ENCODE measurements around the gene STOML2. TPM values are rescaled to one million over a fixed set of nuclear protein-coding genes. Genes with fewer than 3 reads are reported as not detected.

The STOML2 gene
- total RNA-seq, 1 experiment from 2014 or later = 214 TPM

DNA sequence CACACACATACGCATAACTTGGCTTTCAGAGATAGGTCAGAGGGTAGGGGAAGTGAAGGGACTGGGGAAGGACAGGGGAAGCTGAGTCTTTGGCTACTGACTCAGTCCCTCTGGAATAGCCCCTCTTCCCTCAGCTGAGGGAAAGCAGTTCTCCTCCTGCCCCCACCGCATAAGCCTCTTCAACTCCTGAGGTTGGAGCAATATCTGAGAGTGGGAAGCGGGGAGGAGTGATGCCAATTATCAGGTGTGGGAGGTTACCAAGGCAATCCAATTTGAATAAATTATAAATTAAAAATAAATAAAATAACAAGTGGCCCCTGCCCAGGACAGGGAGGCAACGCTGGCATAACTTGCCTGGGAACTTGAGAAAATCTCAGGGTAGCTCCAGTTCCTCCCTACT, 1.7 kb upstream of the STOML2 start (continued):
- TF ChIP-seq, protein P1, sequence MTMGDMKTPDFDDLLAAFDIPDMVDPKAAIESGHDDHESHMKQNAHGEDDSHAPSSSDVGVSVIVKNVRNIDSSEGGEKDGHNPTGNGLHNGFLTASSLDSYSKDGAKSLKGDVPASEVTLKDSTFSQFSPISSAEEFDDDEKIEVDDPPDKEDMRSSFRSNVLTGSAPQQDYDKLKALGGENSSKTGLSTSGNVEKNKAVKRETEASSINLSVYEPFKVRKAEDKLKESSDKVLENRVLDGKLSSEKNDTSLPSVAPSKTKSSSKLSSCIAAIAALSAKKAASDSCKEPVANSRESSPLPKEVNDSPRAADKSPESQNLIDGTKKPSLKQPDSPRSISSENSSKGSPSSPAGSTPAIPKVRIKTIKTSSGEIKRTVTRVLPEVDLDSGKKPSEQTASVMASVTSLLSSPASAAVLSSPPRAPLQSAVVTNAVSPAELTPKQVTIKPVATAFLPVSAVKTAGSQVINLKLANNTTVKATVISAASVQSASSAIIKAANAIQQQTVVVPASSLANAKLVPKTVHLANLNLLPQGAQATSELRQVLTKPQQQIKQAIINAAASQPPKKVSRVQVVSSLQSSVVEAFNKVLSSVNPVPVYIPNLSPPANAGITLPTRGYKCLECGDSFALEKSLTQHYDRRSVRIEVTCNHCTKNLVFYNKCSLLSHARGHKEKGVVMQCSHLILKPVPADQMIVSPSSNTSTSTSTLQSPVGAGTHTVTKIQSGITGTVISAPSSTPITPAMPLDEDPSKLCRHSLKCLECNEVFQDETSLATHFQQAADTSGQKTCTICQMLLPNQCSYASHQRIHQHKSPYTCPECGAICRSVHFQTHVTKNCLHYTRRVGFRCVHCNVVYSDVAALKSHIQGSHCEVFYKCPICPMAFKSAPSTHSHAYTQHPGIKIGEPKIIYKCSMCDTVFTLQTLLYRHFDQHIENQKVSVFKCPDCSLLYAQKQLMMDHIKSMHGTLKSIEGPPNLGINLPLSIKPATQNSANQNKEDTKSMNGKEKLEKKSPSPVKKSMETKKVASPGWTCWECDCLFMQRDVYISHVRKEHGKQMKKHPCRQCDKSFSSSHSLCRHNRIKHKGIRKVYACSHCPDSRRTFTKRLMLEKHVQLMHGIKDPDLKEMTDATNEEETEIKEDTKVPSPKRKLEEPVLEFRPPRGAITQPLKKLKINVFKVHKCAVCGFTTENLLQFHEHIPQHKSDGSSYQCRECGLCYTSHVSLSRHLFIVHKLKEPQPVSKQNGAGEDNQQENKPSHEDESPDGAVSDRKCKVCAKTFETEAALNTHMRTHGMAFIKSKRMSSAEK (CRISPR knock-in tag; IDR thresholded peaks at IDR 0.05; ENCODE audit: borderline replicate concordance) = no peak
- no peak for TF ChIP-seq TP53 (CRISPR knock-in tag; IDR thresholded peaks at IDR 0.05)

DNA sequence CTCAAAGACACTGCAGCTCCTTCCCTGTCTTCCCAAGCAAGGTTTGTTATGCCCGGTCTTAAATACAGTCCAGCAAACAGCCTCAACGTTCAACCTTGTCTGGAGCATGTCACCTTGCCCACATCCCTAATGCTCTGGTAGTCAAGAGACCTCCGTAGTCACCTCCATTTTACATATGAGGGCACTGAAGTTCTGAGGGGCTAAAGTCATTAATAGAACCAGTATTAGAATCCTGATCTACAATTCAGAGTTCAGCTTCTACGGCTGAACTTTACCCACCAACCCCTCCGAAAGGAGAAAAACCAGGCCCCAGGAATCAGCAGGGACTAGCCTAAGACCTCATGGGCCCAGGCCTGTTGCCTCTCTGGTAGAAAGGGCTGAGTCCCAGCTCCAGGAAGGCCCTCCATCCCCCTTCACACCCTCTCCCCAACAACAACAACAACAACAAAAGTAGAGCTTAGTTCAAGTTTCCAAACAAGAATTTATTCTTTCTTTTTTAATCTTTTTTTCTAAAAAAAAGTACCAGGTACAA, 795 bp upstream of the STOML2 start:
- Mint-ChIP-seq H3K9me3 (no peaks in the 10 kb centered on the region), H3K36me3 (peaks cover 22% of the 10 kb centered on the region), H3K4me1 (peaks cover 16% of the 10 kb centered on the region), H3K27ac (peak overlapping the region; percentile 99), H3K4me3 (peak overlapping the region; percentile 96), H3K27me3 (ENCODE audit: low read depth) (no peaks in the 10 kb centered on the region)
- ATAC-seq (no peak), DNase-seq (ENCODE audit: low spot score) (no peak)
- CTCF ChIA-PET = interaction anchor here (0.7 to 1.8 kb wide), 14 partner anchors 8 to 554 kb away, joined by 3 to 28 read pairs (median 4); partner anchors contain the start of genes ATOSB, CCDC107, RMRP and VCP
- TF ChIP-seq TEAD4 (CRISPR knock-in tag; IDR thresholded peaks at IDR 0.05) = no peak
- no peak for TF ChIP-seq ZNF416 (CRISPR knock-in tag; IDR thresholded peaks at IDR 0.05)
- TF ChIP-seq, protein P2, sequence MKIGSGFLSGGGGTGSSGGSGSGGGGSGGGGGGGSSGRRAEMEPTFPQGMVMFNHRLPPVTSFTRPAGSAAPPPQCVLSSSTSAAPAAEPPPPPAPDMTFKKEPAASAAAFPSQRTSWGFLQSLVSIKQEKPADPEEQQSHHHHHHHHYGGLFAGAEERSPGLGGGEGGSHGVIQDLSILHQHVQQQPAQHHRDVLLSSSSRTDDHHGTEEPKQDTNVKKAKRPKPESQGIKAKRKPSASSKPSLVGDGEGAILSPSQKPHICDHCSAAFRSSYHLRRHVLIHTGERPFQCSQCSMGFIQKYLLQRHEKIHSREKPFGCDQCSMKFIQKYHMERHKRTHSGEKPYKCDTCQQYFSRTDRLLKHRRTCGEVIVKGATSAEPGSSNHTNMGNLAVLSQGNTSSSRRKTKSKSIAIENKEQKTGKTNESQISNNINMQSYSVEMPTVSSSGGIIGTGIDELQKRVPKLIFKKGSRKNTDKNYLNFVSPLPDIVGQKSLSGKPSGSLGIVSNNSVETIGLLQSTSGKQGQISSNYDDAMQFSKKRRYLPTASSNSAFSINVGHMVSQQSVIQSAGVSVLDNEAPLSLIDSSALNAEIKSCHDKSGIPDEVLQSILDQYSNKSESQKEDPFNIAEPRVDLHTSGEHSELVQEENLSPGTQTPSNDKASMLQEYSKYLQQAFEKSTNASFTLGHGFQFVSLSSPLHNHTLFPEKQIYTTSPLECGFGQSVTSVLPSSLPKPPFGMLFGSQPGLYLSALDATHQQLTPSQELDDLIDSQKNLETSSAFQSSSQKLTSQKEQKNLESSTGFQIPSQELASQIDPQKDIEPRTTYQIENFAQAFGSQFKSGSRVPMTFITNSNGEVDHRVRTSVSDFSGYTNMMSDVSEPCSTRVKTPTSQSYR (CRISPR knock-in tag; IDR thresholded peaks at IDR 0.05) = no peak
- no peak for TF ChIP-seq ETV6 (CRISPR knock-in tag; IDR thresholded peaks at IDR 0.05)
- TF ChIP-seq HMGXB4 (CRISPR knock-in tag; IDR thresholded peaks at IDR 0.05) = no peak
- no peak for TF ChIP-seq SMAD3 (CRISPR knock-in tag; IDR thresholded peaks at IDR 0.05; ENCODE audit: borderline replicate concordance)
- TF ChIP-seq, protein P3, sequence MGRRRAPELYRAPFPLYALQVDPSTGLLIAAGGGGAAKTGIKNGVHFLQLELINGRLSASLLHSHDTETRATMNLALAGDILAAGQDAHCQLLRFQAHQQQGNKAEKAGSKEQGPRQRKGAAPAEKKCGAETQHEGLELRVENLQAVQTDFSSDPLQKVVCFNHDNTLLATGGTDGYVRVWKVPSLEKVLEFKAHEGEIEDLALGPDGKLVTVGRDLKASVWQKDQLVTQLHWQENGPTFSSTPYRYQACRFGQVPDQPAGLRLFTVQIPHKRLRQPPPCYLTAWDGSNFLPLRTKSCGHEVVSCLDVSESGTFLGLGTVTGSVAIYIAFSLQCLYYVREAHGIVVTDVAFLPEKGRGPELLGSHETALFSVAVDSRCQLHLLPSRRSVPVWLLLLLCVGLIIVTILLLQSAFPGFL (CRISPR knock-in tag; IDR thresholded peaks at IDR 0.05; ENCODE audit: borderline replicate concordance) = no peak
- TF ChIP-seq GRHL2 (CRISPR knock-in tag; IDR thresholded peaks at IDR 0.05; ENCODE audit: insufficient replicate concordance, severe bottlenecking) = no peak
- POLR2A ChIA-PET = interaction anchor here (0.8 to 2.7 kb wide), 7 partner anchors 8 to 587 kb away, joined by 3 to 18 read pairs (median 14); partner anchors contain the start of genes ATOSB, FANCG, UNC13B and VCP

DNA sequence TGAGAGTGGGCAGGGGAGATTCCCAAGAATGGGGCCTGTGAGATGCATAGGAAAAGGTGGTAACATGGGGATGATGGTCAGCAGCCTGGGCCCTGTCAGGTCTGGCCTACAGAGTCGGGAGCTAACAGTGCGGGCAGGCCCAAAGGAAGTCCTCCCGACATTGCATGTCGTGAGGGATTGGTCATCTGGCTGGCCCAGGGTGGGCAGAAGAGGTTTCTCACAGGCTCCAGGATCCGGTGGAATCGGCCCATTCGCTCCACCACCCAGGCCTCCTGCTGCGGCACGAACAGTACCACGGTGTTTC, 514 bp downstream of the STOML2 start:
- H3K9me3 Mint-ChIP-seq = no peaks in the 10 kb centered on the region
- no peaks in the 10 kb centered on the region for H3K27me3 Mint-ChIP-seq (ENCODE audit: low read depth)
- DNase-seq (ENCODE audit: low spot score) (no peak), ATAC-seq (no peak)
- CTCF ChIA-PET = interaction anchor here (1.0 to 1.8 kb wide), 8 partner anchors 9 to 401 kb away, joined by 3 to 28 read pairs (median 5); partner anchors contain the start of genes ATOSB and VCP
- peak overlapping the region; percentile 90 for H3K27ac Mint-ChIP-seq
- H3K4me1 Mint-ChIP-seq = peaks cover 16% of the 10 kb centered on the region
- H3K36me3 Mint-ChIP-seq = peaks cover 22% of the 10 kb centered on the region
- POLR2A ChIA-PET = interaction anchor here (0.6 to 2.7 kb wide), 9 partner anchors 8 to 59 kb away, joined by 3 to 18 read pairs (median 5); partner anchors contain the start of genes ATOSB, FANCG, UNC13B and VCP
- H3K4me3 Mint-ChIP-seq = peak overlapping the region; percentile 96
- TF ChIP-seq ZNF121 (CRISPR knock-in tag; IDR thresholded peaks at IDR 0.05) = no peak
- TF ChIP-seq, protein P4, sequence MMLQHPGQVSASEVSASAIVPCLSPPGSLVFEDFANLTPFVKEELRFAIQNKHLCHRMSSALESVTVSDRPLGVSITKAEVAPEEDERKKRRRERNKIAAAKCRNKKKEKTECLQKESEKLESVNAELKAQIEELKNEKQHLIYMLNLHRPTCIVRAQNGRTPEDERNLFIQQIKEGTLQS (CRISPR knock-in tag; conservative IDR thresholded peaks at IDR 0.05) = no peak
- TF ChIP-seq E2F1 (CRISPR knock-in tag; IDR thresholded peaks at IDR 0.05) = no peak
- TF ChIP-seq GRHL2 (CRISPR knock-in tag; IDR thresholded peaks at IDR 0.05; ENCODE audit: insufficient replicate concordance, severe bottlenecking) = no peak
- TF ChIP-seq ZNF263 (CRISPR knock-in tag; IDR thresholded peaks at IDR 0.05; ENCODE audit: low read depth) = no peak

All from WTC11 (cell line).